Activated CD8-positive, alpha-beta memory T cell treated with anti-CD3 and anti-CD28 coated beads, Interleukin-2, amount 50 U/mL, for 24 hours (primary cell): Measurements from ENCODE around the gene CAMK2B.

Experiments
- DNase-seq: peaks from one replicate; pipeline ENCODE4 v3.0.0-alpha.2; 2020; ENCODE audit errors: extremely low read depth

Gene CAMK2B

DNA sequence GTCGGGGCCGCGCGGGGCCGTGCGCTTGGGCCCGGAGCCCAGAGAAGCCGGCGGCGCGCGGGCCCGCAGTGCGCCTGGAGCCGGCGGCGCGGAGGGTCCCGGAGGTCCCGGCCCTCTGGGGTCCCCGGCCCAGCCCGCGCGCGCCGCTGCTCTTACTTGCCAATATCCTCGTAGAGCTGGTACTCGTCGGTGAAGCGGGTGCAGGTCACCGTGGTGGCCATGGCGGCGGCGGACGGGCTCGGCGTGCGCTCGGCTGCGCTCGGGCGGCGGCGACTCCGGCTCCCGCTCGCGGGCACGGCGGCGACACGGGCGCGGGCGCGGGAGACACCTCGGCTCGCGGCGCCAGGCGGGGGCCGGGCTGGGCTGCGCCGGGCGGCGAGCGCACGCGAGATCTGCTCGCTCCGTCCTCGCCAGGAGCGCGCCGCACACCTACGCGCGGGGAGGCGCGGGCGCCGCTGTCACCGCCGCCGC, at the start of gene CAMK2B:
Gene CAMK2B, minus strand, starts transcription at position 394 of the 471 bp plus-strand sequence. Its CDS starts 173 bp downstream, at position 221.
- no peak for DNase-seq

DNA sequence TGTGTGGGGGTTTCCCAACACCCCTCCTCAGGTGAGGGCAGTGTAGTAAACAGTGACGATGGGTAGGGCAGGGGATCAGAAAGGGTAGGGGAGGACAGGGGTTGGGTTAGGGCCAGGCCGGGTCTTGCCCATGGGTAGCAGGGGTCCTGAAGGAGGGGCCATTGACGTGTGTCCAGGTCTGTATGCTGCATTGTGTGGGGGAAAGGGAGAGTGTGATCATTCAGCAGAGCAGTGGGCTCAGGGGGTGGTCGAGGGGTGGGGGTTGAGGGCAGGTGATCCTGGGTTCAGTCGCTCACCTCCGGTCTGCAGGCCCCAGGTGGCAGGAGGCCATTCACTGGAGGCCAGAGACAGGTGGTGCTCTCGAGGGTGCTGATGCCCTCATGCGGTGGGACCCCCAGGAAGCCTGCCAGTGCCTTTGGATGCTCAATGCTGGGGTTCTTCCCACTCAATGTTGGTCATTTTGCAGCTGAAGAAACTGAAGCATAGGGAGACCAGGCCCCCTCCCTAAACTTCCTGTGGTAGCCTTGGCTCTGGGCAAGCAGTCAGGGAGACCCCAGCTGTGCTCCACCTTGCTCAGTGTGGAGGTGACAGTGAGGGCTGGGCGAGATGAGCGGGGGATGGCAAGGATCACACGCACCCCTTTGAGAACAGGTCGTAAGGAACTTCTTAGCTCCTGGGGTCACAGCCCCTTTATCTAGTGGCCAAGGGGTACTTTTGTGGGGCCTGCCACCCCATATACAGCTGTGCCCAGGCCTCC, 48.8 kb upstream of the CAMK2B start:
- no peak for DNase-seq

DNA sequence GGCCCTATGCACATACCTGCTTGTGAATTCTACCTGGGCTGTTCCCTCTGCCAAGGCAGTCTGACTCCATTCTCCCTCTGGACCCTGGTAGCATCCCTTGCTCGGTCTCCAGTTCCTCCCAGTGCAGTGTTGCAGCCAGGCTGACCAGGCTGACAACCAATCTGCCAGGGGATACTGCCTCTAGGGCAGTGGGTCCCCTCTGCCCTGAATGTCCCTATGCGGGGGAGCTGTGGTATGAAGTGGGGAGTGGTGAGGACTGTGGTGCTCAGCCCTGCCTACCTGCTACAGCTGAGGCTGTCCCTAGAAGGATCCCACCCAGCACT, 48.0 kb upstream of the CAMK2B start:
- no peak for DNase-seq

DNA sequence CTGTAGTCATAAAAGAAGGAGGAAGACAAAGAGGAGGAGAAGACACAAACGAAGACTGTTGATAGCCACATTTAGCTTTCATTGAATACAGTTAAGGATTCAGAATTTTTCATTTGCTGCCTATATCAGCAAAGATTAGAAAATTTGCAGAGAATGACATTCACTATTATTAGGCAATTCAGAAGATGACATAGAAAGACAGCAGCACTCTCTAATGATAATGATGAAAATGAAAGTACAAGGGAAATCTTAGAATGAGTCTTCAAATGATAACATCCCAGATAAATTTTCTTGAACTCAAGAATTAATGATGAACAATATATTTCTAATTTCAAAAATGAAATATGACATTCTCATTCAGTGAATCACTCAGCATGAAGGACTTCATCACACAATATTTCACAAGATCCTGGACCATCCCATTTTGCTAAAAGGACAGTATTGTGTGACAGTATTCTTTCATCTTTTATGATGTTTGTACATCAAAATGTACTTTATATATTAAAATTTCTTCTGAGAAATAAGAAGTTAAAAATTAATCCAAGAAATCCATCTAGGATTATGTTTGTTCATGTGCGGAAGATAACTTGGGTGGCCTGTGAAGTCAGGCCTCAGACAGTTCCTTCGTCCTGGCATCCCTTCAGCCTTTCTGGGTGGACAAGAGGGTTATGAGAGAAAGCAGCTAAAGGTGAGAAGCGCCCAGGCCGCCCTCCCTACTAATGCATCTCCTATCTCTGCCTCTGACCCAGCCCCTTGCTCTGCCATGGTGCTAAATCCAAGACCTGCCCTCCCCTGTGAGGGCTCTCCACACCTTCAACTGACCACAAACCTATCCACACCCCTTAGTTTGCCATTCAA, 47.4 kb upstream of the CAMK2B start:
- DNase-seq, result no peak

DNA sequence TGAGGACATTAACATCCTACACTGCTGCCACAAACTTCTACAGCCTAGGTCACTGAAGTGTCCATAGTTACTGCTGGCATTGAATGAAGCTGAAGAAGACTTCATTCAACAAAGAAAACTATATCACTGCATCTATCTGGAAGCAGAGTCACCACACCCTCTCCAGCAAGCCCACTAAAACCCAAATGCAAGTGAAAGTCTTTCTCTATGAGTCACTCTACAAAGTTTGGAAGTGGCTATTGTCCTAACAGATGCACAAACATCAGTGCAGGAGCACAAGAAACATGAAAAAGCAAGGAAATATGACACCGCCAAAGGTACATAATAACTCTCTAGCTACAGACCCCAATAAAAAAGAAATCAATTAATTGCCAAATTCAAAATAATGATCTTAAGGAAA, 43.5 kb upstream of the CAMK2B start:
- DNase-seq, result no peak

DNA sequence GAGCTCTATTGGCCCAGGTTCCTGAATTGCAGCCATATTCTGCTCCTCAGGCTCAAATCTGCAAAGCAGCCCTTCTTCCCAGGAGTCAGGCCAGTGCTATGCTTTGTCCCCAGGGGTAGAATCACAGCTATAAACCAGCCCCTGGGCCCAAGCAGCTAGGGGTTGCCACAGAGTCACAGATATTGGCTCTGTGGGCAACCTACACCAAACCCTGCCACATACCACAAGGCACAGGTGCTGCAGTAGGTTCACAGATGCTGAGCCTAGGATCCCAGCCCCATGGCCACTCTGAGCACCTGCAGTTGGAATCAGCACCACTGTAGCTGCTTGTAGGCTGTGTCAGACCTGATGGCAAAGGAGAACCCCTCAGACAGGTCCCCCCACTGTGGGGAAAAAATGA, 43.1 kb upstream of the CAMK2B start:
- DNase-seq, result no peak

DNA sequence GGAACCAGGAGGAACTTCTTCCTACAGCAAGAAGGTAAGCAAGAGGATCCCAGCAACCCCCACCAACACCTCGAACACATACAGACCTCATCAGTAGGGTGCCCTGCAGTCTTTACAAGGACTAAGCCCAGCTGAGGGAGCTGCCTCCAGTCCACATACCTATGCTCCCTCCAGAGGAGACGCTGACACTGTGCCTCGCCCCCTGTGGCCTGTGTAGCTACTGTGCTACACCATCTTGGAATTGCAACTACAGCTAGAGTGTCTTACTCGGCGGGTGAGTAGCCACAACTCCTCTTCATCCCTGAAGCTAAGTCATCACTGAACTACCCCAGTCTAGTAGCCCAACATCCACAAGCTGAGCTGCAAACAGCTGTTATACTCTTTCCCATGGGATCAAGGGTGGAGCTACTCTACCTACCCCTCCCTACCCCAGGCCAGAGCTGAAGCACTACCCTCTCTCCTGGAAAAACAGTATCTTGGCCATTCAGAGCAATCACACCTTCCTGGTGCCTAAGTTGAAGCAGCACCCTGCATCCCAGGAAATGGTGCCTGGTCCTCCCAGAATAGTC, 42.2 kb upstream of the CAMK2B start:
- DNase-seq, result no peak

DNA sequence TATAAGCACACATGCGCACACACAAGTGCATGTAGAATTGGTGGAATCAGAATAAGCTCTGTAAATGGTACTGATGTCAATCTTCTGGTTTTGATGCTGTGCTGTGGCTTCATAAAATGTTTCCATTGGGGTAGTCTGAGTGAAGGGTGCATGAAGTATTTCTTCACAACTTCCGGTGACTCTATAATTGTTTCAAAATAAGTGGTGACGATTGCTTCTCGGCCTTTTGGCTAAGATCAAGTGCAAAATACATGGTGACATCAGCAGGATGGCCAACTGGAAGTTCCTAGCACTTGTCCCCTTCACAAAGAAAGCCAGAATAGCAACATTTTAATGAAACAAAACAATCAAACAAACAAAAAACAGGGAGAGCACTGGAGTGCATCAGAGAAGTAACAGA, 41.6 kb upstream of the CAMK2B start:
- no peak for DNase-seq

DNA sequence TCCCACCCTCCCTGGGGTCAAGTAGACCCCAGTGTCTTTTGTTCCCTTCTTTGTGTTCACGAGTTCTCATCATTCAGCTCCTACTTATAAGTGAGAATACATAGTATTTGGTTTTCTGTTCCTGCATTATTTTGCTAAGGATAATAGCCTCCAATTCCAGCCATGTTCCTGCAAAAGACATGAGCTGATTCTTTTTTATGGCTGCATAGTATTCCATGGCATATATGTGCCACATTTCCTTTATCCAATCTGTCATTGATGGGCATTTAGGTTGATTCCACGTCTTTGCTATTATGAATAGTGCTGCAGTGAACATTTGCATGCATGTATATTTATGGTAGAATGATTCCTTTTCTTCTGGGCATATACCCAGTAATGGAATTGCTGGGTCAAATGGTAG, 28.3 kb upstream of the CAMK2B start:
- DNase-seq, result no peak

DNA sequence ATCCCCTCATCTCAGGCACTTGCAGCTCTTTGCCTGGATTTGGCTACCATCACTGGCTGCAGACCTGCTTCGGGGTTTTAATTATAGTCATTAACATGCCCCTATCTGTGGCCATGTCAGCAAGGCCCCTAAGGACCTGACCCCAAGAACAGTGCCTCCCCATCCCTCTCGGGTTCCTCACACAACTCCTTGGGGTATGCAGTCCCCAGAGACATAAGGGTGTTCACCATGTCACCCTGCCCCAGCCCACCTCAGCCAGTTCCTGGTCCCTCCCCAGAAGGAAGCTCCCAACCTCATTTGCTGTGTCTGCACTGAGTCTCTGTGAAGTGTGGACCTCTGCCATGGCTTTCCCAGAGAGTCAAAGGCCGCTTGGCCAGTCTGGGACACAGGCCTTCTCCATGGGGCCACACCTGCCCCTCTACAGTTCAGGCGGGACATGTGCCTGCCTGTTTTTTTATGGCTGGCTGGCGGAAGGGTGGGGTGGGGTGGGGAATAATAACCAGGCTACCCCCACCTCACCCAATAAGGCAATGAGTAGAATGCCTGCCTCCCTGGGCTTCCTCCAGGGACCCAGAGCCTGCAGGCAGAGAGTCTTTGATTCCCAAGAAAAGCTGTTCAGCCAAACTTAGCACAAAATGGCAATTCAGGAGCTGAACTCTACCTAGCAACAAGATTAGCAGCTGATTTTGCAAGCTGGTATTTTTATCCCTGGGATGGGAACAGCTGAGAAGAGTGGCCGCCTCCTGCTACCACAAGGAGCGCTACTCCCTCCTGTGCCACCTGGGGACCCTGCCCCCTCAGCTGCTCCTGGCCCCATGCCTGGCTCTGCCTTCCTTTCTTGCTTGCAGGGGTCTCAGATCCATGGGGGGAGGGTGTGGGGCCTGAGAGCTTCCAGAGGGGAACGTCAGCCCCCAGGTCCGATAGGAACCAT, 23.7 kb upstream of the CAMK2B start:
- DNase-seq, result no peak

DNA sequence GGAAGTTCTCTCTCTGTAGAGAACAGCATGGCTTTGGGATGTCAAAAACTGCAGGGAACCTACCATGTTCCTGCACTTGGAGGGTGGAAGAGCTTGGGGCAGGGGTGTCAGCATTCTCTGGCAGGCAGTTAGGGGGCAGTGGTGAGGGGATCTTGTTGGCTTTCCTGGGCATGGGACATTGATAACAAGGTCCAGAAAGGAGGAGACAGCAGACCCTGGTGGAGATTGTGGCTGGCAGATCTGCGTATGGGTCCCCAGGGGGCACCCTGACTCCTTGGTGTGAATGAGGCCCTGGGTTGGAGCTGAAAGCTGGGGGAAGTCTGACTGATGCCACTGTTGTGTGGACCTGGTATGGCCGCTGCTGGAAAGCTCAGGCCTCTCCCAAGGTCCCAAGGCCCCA, 22.9 kb upstream of the CAMK2B start:
- DNase-seq, result no peak

DNA sequence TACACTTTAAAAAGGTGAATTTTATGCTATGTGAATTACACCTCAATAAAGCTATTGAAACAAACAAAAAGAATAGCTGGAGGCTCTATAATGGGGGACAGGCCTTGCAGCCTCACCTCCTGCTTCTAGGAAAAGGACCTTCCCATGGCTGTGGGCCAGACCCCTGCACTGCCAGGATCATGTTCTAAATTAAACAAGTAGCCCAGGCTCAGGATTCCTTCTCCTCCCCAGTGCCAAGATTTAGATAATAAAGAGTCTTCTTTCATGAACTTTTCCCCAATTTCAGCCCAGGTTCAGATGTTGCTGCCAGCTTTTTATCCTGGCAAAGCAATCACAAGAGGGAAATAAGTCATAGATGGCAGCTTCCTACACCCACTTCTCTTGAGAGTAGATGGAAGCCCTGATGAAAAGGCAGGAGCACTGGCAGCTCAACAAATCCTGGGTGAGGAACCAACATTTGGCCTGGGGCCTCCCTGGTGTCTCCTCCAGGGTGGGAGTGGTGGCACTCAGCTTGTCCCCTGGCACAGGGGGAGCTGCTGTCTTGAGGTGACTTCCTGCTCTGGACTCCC, 22.2 kb upstream of the CAMK2B start:
- DNase-seq, result no peak

DNA sequence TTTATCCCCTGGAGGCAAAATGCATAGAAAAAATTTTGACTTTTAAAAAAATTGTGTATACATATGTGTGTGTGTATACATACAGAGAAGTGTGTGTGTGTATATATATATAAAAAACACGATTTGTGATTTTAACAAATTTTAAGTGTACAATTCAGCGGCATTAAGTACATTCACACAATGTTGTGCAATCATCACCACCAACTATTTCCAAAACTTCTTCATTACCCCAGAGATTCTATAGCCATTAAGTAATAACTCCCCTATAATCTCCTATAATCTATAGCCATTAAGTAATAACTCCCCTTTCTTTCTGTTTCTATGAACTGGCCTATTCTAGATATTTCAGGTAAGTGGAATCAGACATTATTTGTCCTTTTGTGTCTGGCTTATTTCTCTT, 20.7 kb upstream of the CAMK2B start:
- no peak for DNase-seq

DNA sequence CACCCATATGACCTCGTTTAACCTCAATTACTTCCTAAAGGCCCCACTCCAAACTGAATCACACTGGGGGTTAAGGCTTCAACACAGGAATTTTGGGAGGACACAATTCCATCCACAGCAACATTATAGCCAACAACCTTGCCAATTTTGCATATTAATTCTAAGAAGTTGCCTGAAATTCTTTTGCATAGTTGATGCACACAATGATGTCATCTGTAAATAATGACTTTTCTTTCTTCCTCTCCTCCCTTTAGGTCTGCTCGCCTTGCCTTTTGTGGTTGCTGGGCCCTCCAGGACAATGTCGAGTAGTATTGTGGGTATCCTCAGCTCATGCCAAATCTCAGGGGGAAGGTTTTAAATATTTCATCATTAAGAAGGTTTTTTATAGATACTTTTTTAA, 16.0 kb upstream of the CAMK2B start:
- DNase-seq, result no peak

DNA sequence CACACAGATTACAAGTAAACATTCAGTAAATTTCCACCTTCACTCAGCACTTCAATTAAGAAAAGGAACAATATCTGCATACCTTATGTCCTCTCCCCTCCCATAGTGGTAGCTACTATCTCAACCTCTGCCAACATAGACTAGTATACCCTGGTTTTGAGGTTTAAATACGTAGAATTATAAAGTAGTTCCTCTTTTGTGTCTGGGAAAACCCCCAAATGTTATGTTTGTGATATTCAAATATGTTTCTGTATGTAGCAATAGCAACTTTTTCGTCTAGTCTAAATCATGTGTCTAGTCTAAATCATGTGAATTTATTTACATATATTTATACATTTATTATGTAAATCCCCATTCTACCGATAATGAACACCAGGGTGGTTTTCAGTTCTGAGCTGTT, 13.2 kb upstream of the CAMK2B start:
- DNase-seq, result no peak

DNA sequence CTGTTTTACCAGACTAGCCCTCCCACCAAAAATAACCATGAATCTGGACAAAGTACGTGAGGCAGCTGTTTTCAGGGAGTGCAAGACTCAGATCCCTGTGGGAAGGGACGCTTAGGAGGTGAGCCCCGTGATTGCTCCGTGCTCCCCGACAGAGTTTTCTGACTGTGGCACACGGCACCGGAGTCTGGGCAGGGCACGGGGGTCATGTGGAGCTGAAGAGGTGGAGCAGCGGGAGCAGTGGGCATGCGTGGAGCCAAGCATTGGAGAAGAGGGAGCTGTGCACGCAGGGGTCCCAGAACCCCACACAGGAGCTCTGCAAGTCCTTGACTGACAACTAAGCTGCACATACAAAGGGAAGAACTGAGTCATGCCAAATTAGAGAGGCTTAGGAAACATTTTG, 11.1 kb upstream of the CAMK2B start:
- DNase-seq, result no peak

DNA sequence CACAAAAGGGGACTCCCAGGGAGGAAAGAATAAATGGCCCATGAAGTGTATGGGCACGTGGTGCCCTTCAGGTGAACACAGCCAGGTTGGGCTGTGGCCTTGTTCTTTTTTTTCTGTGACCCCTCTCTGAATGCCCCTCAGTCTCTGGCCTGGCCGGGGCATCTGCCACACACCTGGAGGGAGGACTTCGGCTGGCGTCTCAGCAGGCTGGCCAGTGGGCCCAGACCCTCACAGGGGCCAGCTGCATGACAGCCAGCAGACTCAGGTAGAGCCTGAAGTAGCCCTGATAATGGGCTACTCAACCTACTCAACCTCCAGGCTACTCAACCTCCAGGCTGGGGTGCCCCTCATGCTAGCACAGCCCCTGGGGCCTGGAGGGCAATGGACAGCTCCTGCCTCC, 9.8 kb upstream of the CAMK2B start:
- no peak for DNase-seq

DNA sequence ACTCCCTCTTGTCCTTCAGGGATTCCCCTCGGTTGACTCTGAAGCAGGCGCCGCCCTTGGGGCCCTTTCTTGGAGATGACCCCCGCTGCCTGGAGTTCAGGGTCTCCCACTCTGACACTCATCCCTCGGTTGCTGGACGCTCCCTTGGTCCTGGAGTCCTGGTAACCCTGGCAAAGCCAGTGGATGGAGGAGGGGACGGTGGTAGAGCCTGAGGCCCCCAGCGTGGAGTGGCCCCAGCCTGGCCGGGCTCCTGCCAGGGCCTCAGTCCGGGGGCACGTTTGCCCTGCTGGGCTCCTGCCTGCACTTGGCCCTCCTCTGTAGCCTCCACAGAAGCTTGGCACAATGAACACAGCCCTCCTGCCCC, 9.3 kb upstream of the CAMK2B start:
- no peak for DNase-seq

DNA sequence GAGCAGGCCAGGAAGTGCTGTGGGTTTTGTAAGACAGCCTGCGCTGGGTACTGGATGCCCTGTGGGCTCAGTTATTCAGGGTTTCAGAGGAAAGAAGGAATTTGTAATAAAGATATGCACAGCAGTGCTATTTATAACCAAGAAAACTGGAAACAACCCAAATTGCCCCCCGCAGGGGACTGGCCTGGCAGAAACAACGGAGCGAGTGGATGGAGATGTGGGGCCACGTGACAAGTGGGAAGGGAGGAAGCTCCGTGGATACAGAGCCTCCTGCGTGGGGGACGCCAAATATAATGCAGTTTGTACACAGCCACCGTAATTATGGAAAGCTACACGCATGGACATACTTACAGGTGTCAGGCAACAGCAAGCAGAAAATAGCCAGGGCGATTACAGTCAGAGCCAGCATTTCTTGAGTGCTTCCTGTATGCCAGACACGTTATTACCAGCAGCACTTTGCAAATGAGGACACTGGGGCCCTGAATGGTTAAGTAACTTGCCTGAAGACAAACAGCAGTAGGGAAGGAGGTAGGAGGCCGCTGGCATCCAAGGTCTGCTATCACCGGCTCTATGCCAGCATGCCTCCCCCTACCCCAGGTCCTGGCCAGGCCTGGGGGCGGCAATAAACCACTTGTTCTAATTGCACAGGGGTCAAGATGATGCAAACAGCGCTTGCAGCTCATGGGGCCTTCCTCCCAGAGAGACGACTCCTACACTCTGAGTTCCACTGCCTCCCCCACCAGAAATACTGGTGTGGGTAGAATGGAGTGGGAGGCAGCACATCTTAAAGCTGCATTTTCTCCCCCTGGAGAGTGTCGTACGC, 8.7 kb upstream of the CAMK2B start:
- no peak for DNase-seq

DNA sequence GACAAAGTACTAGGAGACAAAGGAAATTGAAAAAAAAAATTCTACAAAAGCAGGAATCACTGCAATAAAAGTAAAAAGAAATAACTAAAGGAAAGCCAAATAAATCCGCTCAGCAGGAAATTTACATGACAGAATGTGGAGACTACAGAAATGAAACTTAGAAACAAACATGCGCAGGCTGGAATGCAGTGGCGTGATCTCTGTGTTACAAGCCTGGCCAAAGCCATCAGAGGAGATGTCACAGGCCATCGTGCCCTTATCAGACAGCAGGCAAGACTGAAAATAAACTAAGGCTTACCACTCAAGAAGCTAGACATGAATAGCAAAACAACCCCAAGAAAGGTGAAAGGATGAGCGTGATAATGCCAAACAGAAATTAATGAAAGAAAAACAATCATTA, 6.3 kb upstream of the CAMK2B start:
- no peak for DNase-seq

DNA sequence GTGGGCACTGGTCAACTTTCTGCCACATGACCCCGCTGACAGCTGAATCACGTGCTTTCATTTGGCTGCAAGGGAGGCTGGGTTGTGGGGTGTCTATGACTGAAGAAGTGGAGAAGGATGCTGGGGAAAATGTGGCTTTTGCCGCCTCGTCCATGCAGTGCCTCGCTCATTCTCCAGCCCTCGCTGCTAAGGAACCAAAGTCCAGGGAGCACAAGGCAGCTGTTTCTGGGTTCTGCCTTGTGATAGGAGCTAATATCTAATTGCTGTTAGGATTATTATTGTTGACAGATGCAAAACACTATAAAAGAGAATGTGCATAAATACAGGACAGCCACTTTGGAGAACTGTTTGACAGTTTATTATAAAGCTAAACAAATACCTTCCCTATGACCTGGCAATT, 4.9 kb upstream of the CAMK2B start:
- no peak for DNase-seq
